HG02973 (cell line): Measurements from ENCODE around the gene RPN2.

Source experiments
- ATAC-seq: cut with Tn5 transposase; IDR thresholded peaks from one replicate; pipeline ENCODE4 v1.9.1; 2021; ENCODE audit warnings: moderate library complexity; ENCODE audit not compliant: unreplicated experiment

RPN2 gene

GRCh38 chr20:37290158-37290810 lies 111.2 kb downstream of the RPN2 start:
- no peak for ATAC-seq
